Stomach (tissue), 4 donors: ENCODE data around the gene MYO1E.

Experiments
- EP300 ChIP-seq: sonication (generic); formaldehyde crosslinking; IDR thresholded peaks from one replicate; pipeline ENCODE4 v1.6.1; 2017; ENCODE audit warnings: antibody characterized with exemption
- POLR2A ChIP-seq, 4 donors: fragments of 450-650 bp; IDR thresholded peaks; one replicate each; pipeline ENCODE4 v1.6.1; 2016; ENCODE audit warnings: antibody characterized with exemption in 4 of 4, control low read depth in 2 of 4, mild to moderate bottlenecking in 1 of 4, moderate library complexity in 1 of 4
- POLR2AphosphoS5 ChIP-seq, 3 donors: sonication (generic); formaldehyde crosslinking; IDR thresholded peaks; one replicate each; pipeline ENCODE4 v1.6.1; 2016; ENCODE audit warnings: antibody characterized with exemption in 3 of 3
- TF ChIP-seq, protein P1 (sequence below), 7 experiments: fragments of 450-650 bp in 4 of 7; fragments of 200-600 bp in 3 of 7; sonication (generic) in 3 of 7; IDR thresholded peaks; one replicate each; pipeline ENCODE4 v1.5.1; 2016 to 2019; ENCODE audit warnings: antibody characterized with exemption in 7 of 7, control low read depth in 2 of 7, mild to moderate bottlenecking in 1 of 7

DNA sequence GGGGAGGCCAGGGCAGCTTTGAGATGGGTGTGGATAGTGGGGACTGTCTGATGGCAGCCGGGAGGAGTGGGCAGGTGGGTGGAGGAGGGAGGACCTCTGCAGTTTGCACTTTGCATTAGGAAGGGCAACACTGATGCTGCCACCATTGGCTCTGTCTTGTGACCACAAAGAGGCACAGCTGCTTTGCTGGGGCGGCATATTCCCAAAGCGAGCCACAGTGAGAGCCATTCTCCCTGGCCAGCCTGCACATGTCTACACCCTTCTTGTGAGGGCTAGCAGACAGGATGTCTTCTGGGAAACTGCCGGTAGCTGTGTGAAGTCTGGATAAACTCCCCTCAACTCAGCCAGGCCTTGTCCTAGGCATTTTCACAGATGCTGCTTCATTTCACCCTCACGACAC lies 229.4 kb downstream of the MYO1E start:
- TF ChIP-seq POLR2A (IDR thresholded peaks at IDR 0.05): no peak
- TF ChIP-seq, protein P1, sequence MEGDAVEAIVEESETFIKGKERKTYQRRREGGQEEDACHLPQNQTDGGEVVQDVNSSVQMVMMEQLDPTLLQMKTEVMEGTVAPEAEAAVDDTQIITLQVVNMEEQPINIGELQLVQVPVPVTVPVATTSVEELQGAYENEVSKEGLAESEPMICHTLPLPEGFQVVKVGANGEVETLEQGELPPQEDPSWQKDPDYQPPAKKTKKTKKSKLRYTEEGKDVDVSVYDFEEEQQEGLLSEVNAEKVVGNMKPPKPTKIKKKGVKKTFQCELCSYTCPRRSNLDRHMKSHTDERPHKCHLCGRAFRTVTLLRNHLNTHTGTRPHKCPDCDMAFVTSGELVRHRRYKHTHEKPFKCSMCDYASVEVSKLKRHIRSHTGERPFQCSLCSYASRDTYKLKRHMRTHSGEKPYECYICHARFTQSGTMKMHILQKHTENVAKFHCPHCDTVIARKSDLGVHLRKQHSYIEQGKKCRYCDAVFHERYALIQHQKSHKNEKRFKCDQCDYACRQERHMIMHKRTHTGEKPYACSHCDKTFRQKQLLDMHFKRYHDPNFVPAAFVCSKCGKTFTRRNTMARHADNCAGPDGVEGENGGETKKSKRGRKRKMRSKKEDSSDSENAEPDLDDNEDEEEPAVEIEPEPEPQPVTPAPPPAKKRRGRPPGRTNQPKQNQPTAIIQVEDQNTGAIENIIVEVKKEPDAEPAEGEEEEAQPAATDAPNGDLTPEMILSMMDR (IDR thresholded peaks at IDR 0.05): no peak
- TF ChIP-seq POLR2AphosphoS5 (IDR thresholded peaks at IDR 0.05): no peak
- TF ChIP-seq EP300: no peak
